ENCODE data around the gene GRIN2B.

- TF ChIP-seq ATF3 (IDR thresholded peaks at IDR 0.05) (no peak), ATF3 (CRISPR knock-in tag; conservative IDR thresholded peaks at IDR 0.05) (no peak), MTA3 (IDR thresholded peaks at IDR 0.05; ENCODE audit: borderline replicate concordance) (no peak), RFX1 (IDR thresholded peaks at IDR 0.05) (no peak), ARID3B (CRISPR knock-in tag; IDR thresholded peaks at IDR 0.05; ENCODE audit: borderline replicate concordance) (no peak), ZNF76 (CRISPR knock-in tag; IDR thresholded peaks at IDR 0.05; ENCODE audit: borderline replicate concordance) (no peak), HDAC6 (IDR thresholded peaks at IDR 0.05; ENCODE audit: low read depth, low read length) (no peak), MAX (CRISPR knock-in tag; IDR thresholded peaks at IDR 0.05) (no peak), GABPA (tag; conservative IDR thresholded peaks at IDR 0.05; ENCODE audit: low read depth) (no peak), CTCF (IDR thresholded peaks at IDR 0.05 in 2 of 3, conservative IDR thresholded peaks at IDR 0.05 in 1 of 3; ENCODE audit: insufficient read depth in 2 of 3, low read depth in 1 of 3, low read length in 3 of 3) (no peak), TCFL5 (CRISPR knock-in tag; conservative IDR thresholded peaks at IDR 0.05) (no peak), TFAM (CRISPR knock-in tag; conservative IDR thresholded peaks at IDR 0.05) (no peak), ZNF282 (CRISPR knock-in tag; IDR thresholded peaks at IDR 0.05) (no peak), POLR2AphosphoS5 (IDR thresholded peaks at IDR 0.05; ENCODE audit: control insufficient read depth, insufficient read depth, low read depth, low read length) (no peak)
These were observed 7.4 kb downstream of the GRIN2B start for GRCh38 chr12:13973996-13974395.
